ENCODE measurements around the gene S100PBP. TPM values are rescaled to one million over a fixed set of nuclear protein-coding genes. Genes with fewer than 3 reads are reported as not detected.
A peak's percentile ranks its signal among the peaks of the same experiment; 100 is the strongest.

Gene S100PBP
- total and polyA plus RNA-seq, 2 donors (not counting 3 experiments of a cell fraction or from before 2014, with no cell fraction given) = 15.4 to 38.6 TPM

DNA sequence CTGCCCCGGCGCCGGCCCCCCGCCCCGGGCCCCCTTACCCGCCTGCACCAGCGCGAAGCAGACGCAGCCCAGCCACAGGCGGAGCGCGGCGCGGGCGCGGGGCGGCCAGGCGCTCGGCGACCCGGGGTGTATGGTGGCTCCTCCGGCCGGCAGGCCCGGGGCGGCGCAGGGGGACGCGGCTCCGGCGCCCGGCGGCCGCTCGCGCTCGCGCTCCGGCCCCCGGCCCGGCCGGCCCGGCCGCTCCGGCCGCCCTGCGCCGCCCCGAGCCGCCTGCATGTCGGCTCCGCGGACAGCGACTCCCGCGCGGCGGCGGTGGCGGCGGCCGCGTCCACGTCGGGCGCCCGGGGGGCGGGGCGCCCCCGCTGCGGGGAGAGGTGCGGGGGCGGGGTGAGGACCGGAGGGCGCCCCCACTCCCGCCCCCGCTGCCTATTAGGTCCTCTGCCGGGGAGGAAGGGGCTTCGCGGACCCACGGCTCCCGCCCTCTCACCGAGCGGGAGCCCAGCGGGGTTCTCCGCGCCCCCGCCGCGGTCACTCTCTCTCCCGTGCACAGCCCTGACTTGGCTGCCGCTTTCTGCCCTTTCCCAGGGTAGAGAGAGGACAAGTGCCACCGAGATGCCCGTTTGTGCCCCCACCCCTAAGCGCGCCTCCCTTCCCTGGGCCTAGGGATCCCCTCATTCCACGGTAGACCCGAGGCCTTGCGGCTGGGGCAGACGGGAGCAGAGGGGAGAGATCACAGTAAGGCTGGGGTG lies 53.3 kb downstream of the S100PBP start, which contains the start of gene FNDC5:
TSS of gene FNDC5 (minus strand) at position 298 of the 749 bp plus-strand sequence.
- peak within 1 kb of the TSS; percentile 18 for H2AFZ ChIP-seq (ENCODE audit: low read depth, low read length)
- no peaks in the 10 kb centered on the region for H3K9me1 ChIP-seq (replicated peaks; ENCODE audit: control insufficient read depth, extremely low read depth, insufficient read depth, low read length)
- H3K27ac ChIP-seq (ENCODE audit: insufficient read depth, low read depth, low read length) = no peak within 1 kb of the TSS
- H3K4me3 ChIP-seq (replicated peaks in 1 of 3; ENCODE audit: insufficient read depth in 1 of 3, low read depth in 1 of 3, low read length in 3 of 3) = peak within 1 kb of the TSS in 1 of 3 experiments; percentile 36
- H3K36me3 ChIP-seq (ENCODE audit: control insufficient read depth in 2 of 2, extremely low read depth in 1 of 2, insufficient read depth in 2 of 2, low read length in 2 of 2) = no peaks in the 10 kb centered on the region
- DNase-seq (ENCODE audit: low read depth, low spot score) (no peak), FAIRE-seq (no peak)
- POLR2A ChIA-PET = no interaction called here
- CTCF ChIA-PET = interaction anchor here (1.1 to 3.3 kb wide), 8 partner anchors 9 to 469 kb away, joined by 3 to 32 read pairs (median 6); partner anchors contain the start of gene AZIN2
- TF ChIP-seq, protein P1, sequence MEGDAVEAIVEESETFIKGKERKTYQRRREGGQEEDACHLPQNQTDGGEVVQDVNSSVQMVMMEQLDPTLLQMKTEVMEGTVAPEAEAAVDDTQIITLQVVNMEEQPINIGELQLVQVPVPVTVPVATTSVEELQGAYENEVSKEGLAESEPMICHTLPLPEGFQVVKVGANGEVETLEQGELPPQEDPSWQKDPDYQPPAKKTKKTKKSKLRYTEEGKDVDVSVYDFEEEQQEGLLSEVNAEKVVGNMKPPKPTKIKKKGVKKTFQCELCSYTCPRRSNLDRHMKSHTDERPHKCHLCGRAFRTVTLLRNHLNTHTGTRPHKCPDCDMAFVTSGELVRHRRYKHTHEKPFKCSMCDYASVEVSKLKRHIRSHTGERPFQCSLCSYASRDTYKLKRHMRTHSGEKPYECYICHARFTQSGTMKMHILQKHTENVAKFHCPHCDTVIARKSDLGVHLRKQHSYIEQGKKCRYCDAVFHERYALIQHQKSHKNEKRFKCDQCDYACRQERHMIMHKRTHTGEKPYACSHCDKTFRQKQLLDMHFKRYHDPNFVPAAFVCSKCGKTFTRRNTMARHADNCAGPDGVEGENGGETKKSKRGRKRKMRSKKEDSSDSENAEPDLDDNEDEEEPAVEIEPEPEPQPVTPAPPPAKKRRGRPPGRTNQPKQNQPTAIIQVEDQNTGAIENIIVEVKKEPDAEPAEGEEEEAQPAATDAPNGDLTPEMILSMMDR (IDR thresholded peaks at IDR 0.05; ENCODE audit: extremely low read depth in 1 of 2, insufficient read depth in 1 of 2, low read depth in 1 of 2, low read length in 2 of 2) = no peak
- TF ChIP-seq JUN (IDR thresholded peaks at IDR 0.05; ENCODE audit: borderline replicate concordance, insufficient read depth, insufficient read length, low read depth) (no peak), POLR2A (IDR thresholded peaks at IDR 0.05; ENCODE audit: low read depth, low read length) (no peak), MYC (IDR thresholded peaks at IDR 0.05; ENCODE audit: low read depth, low read length) (no peak), FOS (IDR thresholded peaks at IDR 0.05; ENCODE audit: borderline replicate concordance, insufficient read depth, low read length) (no peak), POLR2AphosphoS5 (IDR thresholded peaks at IDR 0.05; ENCODE audit: insufficient read depth, low read depth, low read length) (no peak), EZH2 (IDR thresholded peaks at IDR 0.05; ENCODE audit: borderline replicate concordance, low read depth, low read length, severe bottlenecking) (no peak), GATA2 (IDR thresholded peaks at IDR 0.05; ENCODE audit: insufficient read depth, insufficient read length, low read depth, low read length) (no peak)
- TF ChIP-seq, protein P2, sequence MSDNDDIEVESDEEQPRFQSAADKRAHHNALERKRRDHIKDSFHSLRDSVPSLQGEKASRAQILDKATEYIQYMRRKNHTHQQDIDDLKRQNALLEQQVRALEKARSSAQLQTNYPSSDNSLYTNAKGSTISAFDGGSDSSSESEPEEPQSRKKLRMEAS (IDR thresholded peaks at IDR 0.05; ENCODE audit: insufficient read depth, insufficient read length) = no peak
- no TSS peak for BruUV-seq (replicated peaks)
- intact Hi-C loops (cut with micrococcal nuclease) (no loop called here), dilution Hi-C loops (cut with MboI; ENCODE audit: extremely low pct_ligation_motif_present, low sequenced_read_pairs) (no loop called here)
- H3K9ac ChIP-seq (replicated peaks; ENCODE audit: extremely low read depth, insufficient read depth, low read length) = no peak within 1 kb of the TSS
- peaks cover 14 to 17% of the 10 kb centered on the region in 2 experiments for H3K27me3 ChIP-seq (ENCODE audit: control insufficient read depth in 2 of 2, insufficient read depth in 2 of 2, low read length in 2 of 2)
- H3K4me2 ChIP-seq (ENCODE audit: insufficient read depth, low read length) = peak within 1 kb of the TSS; percentile 26
- H3K4me1 ChIP-seq (ENCODE audit: control insufficient read depth, extremely low read depth, insufficient read depth, low read length) = no peaks in the 10 kb centered on the region
- no peaks in the 10 kb centered on the region for H4K20me1 ChIP-seq (replicated peaks; ENCODE audit: control insufficient read depth, extremely low read depth, insufficient read depth, low read length)
- no peaks in the 10 kb centered on the region for H3K9me3 ChIP-seq (replicated peaks; ENCODE audit: control insufficient read depth, insufficient read depth, low read length)
- no peaks in the 10 kb centered on the region for H3K79me2 ChIP-seq (ENCODE audit: control insufficient read depth, insufficient read depth, low read length)
